ENCODE data around the gene NCK2.

NCK2 gene

DNA sequence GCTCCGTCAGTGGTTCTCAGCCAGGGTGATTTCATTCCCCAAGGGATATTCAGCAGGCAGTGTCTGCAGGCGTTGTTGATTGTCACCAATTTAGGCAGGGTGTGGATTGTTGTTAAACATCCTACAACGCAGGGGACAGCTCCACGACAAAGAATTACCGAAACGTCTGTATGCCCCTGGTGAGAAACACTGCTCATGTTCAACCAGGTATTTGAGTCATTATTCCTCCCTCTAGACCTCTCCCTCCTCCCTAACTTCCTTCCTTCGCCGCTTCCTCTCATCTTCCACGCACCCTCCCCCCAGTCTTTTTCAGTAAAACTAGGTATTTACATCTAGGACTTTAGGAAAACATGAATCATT is 50.8 kb downstream of the NCK2 start:
- TF ChIP-seq, protein P1, sequence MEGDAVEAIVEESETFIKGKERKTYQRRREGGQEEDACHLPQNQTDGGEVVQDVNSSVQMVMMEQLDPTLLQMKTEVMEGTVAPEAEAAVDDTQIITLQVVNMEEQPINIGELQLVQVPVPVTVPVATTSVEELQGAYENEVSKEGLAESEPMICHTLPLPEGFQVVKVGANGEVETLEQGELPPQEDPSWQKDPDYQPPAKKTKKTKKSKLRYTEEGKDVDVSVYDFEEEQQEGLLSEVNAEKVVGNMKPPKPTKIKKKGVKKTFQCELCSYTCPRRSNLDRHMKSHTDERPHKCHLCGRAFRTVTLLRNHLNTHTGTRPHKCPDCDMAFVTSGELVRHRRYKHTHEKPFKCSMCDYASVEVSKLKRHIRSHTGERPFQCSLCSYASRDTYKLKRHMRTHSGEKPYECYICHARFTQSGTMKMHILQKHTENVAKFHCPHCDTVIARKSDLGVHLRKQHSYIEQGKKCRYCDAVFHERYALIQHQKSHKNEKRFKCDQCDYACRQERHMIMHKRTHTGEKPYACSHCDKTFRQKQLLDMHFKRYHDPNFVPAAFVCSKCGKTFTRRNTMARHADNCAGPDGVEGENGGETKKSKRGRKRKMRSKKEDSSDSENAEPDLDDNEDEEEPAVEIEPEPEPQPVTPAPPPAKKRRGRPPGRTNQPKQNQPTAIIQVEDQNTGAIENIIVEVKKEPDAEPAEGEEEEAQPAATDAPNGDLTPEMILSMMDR (conservative IDR thresholded peaks at IDR 0.05; ENCODE audit: low read depth, low read length): no peak
- DNase-seq (ENCODE audit: low read depth): no peak
- H3K4me3 ChIP-seq (ENCODE audit: low read depth, low read length): no peak overlapping the region

DNA sequence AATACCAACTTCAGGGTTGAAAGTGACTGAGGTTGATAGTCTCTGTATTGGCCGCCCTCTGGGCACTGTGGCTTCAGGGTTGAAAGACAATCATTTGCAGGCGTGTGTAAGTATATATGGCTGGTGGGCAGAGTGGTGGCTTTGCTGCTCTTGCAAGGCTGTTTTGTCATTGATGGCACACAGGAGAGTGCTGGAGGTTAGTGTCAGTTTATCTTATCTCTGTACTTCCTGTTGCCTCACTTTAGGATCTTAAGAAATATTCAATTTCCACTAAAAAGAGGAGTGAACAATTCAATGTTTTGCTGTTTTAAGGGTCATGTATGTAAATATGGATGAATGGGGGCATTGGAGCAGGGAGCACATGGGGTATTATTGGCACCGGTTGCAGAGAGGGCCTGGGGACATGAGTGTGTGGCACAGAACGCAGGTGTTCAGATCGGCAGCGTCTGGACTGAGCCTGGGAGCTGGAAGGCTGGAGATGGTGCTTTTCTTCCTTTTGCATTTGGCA is 51.5 kb downstream of the NCK2 start:
- H3K4me3 ChIP-seq (ENCODE audit: low read depth, low read length): no peak overlapping the region
- no peak for DNase-seq (ENCODE audit: low read depth)
- TF ChIP-seq, protein P1 (conservative IDR thresholded peaks at IDR 0.05; ENCODE audit: low read depth, low read length): no peak

DNA sequence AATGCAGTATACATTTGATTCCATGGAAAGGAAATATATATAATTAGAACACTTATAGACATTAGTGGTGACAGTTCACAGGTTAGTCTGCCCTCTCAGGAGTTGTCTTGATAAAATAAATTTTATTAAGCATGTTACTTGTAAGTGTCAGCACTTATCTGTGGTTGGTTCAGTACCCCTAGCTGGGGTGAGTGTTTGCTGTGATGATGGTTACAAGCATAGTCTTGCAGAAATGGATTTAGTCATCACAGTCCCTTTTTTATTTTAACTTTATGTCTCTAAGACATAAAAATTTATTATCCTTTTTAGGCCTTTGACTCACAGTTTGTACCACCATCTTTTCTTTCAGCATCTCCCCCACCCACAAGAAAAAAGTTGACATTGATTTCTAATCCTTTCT is 52.1 kb downstream of the NCK2 start:
- TF ChIP-seq, protein P1 (conservative IDR thresholded peaks at IDR 0.05; ENCODE audit: low read depth, low read length): no peak
- no peak for DNase-seq (ENCODE audit: low read depth)
- no peak overlapping the region for H3K4me3 ChIP-seq (ENCODE audit: low read depth, low read length)

DNA sequence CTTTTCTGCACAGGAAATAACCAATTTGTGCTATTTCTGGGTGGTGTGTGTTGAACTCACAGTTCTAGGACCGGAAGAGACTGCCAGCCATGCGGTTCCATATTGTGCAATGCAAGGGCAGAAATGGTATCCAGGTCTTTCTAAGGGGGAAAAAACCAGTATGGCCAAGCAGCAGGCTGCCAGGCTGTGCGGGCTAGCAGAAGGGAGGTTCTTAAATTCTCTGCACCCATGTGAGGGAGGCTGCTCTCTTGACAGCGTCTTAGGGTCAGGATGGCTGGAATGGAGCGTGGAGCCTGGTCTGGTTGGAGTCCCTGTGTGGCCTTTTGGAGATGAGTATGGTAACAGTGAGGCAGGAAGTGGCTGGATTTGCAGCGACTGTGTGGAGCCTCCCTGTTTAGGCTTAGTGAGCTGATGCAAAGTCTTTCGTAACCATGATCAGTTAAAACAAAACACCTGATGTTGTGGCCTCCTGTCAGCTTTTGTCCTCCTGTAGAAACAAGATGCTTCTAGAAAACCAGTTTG is 52.6 kb downstream of the NCK2 start:
- TF ChIP-seq, protein P1 (conservative IDR thresholded peaks at IDR 0.05; ENCODE audit: low read depth, low read length): no peak
- H3K4me3 ChIP-seq (ENCODE audit: low read depth, low read length): no peak overlapping the region
- peak; percentile 60 for DNase-seq (ENCODE audit: low read depth)

DNA sequence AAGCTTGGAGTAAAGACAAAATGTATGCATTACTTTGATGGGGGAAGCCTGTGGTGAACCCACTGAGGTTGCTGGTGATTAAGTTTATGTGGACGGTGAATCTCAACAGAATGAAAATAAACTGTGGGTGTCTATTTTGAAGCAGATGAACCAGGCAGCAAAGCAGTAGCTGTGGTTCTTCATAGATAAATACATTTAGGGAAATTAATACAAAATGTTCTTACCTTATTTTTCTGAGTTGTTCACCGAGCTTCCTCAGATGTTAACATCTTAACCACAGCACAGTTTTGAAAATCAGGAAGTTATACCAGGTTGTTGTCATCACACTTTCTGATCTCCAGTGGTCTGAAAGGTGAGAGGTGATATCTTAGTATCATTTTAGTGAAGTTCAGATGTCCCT is 53.9 kb downstream of the NCK2 start:
- TF ChIP-seq, protein P1 (conservative IDR thresholded peaks at IDR 0.05; ENCODE audit: low read depth, low read length): no peak
- DNase-seq (ENCODE audit: low read depth): no peak

DNA sequence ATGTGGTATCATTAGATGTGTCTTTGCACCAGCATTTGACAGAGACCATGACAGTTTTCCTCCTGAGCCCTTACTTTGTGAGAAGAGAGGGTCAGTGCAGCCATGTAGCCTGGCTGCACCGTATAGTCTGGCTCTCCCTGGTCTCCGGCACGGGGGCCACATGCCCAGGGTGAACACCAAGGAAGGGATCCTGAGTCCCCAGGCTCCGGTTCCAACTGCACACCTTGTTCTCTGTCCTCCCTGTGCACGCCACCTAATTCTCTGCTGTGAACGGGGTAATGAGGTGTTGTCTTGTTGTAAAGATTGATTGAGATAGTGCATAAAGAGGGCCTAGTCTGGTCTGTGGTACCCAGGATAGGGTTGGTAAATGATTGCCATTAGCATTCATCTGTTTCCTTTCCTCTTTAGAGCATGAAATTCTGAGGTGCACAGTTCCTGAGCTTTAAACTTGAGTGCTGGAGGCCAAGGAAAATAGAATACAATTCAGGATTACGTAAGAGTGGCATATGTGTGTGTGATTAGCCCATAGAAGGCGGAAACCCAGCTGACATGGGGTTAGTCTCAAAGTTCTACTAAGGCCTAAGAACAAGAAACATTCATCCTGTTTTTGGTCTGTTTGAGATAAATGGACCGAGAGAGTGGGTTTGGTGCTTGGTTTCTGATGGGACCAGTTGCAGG is 55.5 kb downstream of the NCK2 start:
- H3K4me3 ChIP-seq (ENCODE audit: low read depth, low read length): no peak overlapping the region
- TF ChIP-seq, protein P1 (conservative IDR thresholded peaks at IDR 0.05; ENCODE audit: low read depth, low read length): no peak
- peak; percentile 74 for DNase-seq (ENCODE audit: low read depth)

More for the DNA sequence above, 53.9 kb downstream of the NCK2 start:
- H3K4me3 ChIP-seq (ENCODE audit: low read depth, low read length): no peak overlapping the region
